Measurements from ENCODE around the gene OR1E1. TPM values are rescaled to one million over a fixed set of nuclear protein-coding genes. Genes with fewer than 3 reads are reported as not detected.
"Not testable (repeated sequence)": the region's sequence is repeated elsewhere in the genome, so short reads cannot be mapped to it uniquely, and the experiment has no call there.

OR1E1 gene
- total RNA-seq, 4 donors from 2014 or later: not detected

GRCh38 chr17:3378321-3378720, 19.9 kb downstream of the OR1E1 start:
- no peaks in the 10 kb centered on the region for H3K4me1 ChIP-seq
- WGBS: 72% methylated on average over 4 of the region's 8 CpGs
- H3K36me3 ChIP-seq: no peaks in the 10 kb centered on the region
- no peak overlapping the region for H3K4me3 ChIP-seq
- H3K27ac ChIP-seq: no peak overlapping the region
- TF ChIP-seq CTCF (IDR thresholded peaks at IDR 0.05) (no peak), POLR2AphosphoS5 (IDR thresholded peaks at IDR 0.05) (no peak), EP300 (IDR thresholded peaks at IDR 0.05) (no peak), POLR2A (IDR thresholded peaks at IDR 0.05) (no peak)
- H3K9me3 ChIP-seq: no peaks in the 10 kb centered on the region
- DNase-seq (ENCODE audit: low spot score in 2 of 2): no peak
- peaks cover 36% of the 10 kb centered on the region for H3K27me3 ChIP-seq

- not testable (repeated sequence) for H3K27ac ChIP-seq; H3K27me3 ChIP-seq; H3K9me3 ChIP-seq; H3K4me3 ChIP-seq; H3K36me3 ChIP-seq; DNase-seq (ENCODE audit: low spot score in 2 of 2); H3K4me1 ChIP-seq
- WGBS: no CpG with 5 or more reads among the region's 31 CpGs
Observed at GRCh38 chr17:3371167-3371566, 27.0 kb downstream of the OR1E1 start.

Other genes with a start within 250 kb of the OR1E1 start
- not detected for gene OR1A2, start 200.9 kb downstream of the OR1E1 start, total RNA-seq
- under 1 TPM in 1 of 4 donors, not detected in 3; 0.21 TPM for gene OR1A1, start 190.7 kb downstream of the OR1E1 start, total RNA-seq
- not detected for gene OR3A1, start 100.0 kb downstream of the OR1E1 start, total RNA-seq
- gene OR3A2, start 12.1 kb downstream of the OR1E1 start, total RNA-seq: 1 to 10 TPM in 1 of 4 donors, not detected in 3; 1.4 TPM
- gene OR3A3, start 13.0 kb upstream of the OR1E1 start, total RNA-seq: not detected
- 1 to 10 TPM in 1 of 4 donors, not detected in 3; 2.1 TPM for gene OR1E2, start 35.4 kb upstream of the OR1E1 start, total RNA-seq
- not detected for gene SPATA22, start 73.4 kb upstream of the OR1E1 start, total RNA-seq
- 1 to 10 TPM in 3 of 4 donors, under 1 TPM in 1; 0.98 to 5.4 (median 1.8) TPM for gene ASPA, start 77.6 kb upstream of the OR1E1 start, total RNA-seq
- 10 to 100 TPM; 25.6 to 45.4 (median 34.4) TPM for gene TRPV3, start 159.4 kb upstream of the OR1E1 start, total RNA-seq
- gene TRPV1, start 211.0 kb upstream of the OR1E1 start, total RNA-seq: 10 to 100 TPM in 2 of 4 donors, 1 to 10 TPM in 2; 3.2 to 15.8 (median 7.1) TPM
- 10 to 100 TPM; 19.0 to 21.9 (median 20.4) TPM for gene SHPK, start 237.8 kb upstream of the OR1E1 start, total RNA-seq
- 10 to 100 TPM; 19.9 to 34.6 (median 26.1) TPM for gene CTNS, start 238.3 kb upstream of the OR1E1 start, total RNA-seq

Data from suprapubic skin (tissue), 4 donors.